GM18951 (cell line): ENCODE data around the gene PDGFD.

Source experiments
- POLR2A ChIP-seq: IDR thresholded peaks from 4 replicates; pipeline ENCODE4 v1.6.1; 2011; ENCODE audit warnings: mild to moderate bottlenecking; ENCODE audit not compliant: insufficient read length, insufficient read depth; ENCODE audit errors: extremely low read depth
- in situ Hi-C: fragments of 300-500 bp; cut with MboI; formaldehyde crosslinking; loops from one replicate; pipeline ENCODE4 v1.12.0; 2022; ENCODE audit warnings: low sequenced_read_pairs, mixed read lengths, inconsistent platforms; ENCODE audit not compliant: unreplicated experiment

Gene PDGFD

DNA sequence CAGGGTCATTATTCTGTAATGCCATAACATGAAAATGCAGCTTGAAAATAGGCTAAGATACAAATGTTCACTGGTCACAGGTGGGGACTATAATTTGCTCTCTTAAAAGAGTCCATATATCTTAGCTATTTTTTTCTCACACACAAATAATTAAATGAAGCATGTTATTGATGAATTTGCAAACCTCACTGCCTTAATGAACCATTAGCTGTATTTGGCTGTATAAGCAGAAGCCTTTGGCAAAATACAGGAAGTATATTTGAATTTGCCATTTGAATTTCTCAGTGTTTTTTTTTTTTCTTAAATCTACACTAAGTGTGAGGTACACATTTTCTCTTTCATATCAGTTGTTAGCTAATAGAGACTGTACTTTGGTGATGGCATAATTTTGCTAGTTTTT lies 88.9 kb downstream of the PDGFD start:
- in situ Hi-C loops: no loop called here
- TF ChIP-seq POLR2A: no peak

DNA sequence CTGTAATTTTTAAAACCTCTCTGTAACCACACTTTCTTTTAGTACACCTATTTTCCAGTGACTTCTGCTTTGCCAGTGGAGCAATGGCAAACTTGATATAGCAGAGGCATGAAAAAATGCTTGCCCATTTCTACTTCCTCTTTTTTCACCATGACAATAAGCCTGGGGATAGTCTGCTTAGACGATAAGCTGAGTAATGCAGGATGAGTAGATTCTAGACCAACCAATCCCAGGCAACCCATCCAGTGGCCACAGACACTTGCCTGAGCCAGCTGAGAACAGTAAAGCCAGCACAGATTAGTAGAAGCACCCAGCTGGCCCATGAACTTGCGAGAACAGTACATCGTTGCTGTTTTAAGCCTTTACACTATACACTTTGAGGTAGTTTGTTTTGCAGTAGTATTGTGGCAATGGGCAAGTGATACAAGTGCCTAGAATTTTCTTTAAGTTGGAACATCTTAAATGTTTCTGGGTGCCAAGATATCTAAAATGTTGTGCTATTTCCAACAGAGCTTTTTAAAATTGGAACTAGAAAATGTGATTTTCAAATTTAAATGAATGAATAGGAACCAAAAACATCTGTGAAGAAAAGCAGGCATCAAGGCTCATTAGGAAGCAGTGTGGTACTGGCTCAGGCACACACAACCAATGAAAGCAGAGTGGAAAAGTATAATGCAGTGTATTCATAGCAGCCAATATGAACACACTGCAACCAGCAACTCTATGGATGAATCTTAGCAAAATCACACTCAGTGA lies 89.8 kb downstream of the PDGFD start:
- in situ Hi-C loops: no loop called here
- TF ChIP-seq POLR2A: no peak

DNA sequence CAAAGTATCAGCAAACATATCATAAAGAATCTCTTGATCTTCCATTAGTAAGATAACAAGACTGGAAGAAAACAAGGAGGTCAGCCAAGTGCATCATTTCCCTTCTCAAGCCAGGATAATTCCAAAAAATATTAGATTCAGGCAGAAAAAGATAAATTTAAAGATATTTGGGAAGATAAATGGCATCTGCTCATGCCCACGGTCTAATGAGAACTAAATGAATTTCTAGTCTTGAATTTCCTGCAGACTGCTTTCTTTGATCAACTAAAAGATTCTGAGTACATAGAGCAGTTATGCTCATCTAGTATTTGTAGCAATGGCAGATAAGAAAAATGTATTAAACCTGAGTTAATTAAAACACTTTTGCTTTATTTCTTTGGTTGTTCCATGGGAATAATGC lies 96.4 kb downstream of the PDGFD start:
- in situ Hi-C loops: no loop called here
- no peak for TF ChIP-seq POLR2A

DNA sequence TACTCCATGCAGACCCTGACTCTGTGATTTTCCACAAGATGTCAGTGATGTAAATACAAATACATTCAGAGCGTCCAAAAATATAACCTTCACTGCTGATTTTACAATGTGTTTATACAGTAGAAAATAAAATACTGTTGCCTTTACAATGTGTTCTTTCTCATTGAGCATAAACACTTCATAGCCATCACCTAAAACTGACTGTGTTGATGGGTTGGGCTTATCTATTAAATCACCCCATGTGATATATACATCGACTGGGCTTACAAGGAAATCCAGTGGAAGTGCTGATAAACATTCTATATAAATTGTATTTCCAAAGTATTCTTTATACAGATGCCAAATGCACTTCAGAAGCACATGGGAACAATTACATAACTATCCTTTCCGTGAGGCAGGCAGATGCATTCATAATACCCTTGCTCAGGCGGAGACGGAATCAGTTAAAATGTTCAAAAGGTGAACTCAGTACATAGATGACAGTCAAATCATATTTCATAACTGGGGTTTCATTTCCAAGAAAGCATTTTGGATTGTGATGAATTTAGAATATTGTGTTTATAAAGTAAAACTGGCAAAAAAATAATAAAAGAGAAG lies 99.8 kb downstream of the PDGFD start:
- TF ChIP-seq POLR2A: no peak
- in situ Hi-C loops: no loop called here

DNA sequence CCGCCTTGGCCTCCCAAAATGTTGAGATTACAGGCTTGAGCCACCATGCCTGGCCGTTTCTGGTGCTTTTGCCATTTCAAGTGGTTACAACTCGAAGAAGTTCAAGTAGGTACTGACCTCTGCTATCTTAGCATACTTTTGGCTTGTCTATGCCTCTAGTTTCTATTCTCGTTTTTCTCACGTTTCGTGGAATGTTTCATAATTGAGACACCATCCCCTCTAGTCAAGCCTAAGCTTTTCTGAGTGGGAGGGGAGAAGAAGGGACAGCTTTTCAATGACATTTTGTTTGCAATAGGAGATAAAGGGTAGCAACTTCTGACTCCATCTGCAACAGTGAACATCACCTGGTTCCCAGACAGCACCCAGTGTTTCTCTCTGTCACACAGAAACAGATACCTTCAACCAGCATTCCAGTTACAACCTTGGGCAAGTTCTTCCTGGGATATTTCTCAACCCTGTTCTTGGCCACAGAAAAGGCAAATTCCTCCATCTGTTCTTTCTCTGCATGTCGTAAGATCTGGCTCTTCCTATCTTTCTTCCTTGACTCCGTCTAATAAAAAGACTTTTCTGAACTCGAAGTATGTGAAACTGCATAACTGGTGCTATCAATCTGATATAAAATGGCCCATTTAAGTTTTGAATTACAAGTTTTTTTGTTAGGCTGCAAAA lies 102.0 kb downstream of the PDGFD start:
- TF ChIP-seq POLR2A: no peak
- in situ Hi-C loops: no loop called here

DNA sequence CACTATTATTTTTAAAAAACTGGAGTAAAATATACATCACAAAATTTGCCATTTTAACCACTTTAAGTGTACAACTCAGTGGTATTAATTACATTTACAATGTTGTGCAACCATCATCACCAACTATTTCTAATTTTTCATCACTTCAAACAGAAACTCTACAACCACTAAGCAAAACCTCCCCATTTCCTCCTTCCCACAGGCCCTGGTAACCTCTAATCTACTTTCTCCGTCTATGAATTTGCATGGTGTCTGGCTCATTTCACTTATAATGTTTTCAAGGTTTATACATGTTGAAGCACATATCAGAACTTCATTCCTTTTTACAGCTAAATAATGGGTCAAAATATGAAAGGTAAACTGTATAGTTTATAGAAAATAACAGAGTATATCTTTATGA lies 103.1 kb downstream of the PDGFD start:
- no peak for TF ChIP-seq POLR2A
- in situ Hi-C loops: no loop called here

DNA sequence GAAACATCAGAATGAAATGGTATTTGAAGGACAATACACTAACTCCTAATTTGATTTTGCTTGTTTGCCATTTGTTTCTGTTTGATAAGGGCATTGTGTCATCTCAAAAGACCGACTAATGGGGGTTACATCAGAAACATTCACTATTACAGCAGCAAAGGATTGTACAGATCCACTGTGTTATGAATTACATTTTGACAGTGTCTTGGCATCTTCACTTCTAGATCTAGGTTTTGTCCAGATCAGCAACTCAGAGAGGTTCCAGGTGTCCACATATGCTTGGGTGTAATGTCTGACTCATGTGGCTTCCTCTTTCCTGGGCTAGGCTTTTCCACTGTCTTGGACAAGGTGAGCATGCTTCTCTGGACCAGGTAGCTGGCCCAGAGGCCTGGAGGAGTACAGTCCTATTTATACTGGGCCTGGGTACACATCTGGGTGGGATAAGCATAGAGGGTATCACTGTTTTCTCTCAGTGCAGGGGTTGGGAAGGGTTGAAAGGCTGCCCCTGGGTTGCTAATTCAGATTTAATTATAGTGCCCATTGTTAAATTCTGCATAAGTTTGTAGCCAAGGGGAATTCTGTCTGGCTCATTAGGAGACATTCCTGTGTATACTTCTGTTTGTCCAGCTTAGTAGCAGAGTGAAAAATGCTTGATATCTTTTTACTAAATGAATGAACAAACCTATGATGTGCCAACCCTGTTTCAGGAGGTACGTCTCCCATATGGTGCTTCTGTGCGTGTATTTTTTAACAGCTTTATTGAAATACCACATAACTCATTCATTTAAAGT lies 103.7 kb downstream of the PDGFD start:
- no peak for TF ChIP-seq POLR2A
- in situ Hi-C loops: no loop called here

DNA sequence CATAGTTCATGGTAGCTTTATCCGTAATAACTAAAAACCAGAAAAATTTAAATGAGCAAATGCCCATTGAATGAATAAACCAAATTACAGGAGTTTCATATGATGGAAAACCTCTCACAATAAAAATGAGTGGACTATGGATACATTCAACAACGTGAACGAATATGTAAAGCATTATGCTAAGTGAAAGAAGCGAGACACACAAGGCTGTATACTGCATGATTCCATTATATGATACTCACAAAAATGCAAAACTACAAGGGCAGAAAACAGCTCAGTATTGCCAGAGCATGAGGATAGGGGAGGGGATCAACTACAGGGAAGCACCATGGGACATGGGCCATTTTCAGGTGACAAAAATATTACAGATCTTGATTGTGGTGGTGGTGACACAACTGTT lies 105.3 kb downstream of the PDGFD start:
- in situ Hi-C loops: no loop called here
- TF ChIP-seq POLR2A: no peak

DNA sequence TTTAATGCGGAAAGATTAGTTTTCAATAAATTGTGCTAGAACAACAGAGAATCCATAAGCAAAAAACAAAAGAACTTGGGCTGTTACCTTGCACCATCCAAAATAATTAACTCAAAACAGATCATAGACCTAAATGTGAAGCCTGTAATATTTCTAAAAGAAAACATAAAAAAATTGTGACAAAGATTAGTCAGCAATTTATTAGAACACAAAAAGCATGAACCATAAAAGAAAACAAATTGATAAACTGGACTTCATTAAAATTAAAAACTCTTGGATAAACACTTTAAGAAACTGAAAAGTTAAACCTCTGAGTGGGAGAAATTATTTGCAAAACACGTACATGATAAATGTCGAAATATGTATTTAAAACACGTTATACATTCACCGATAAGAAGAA lies 106.0 kb downstream of the PDGFD start:
- no peak for TF ChIP-seq POLR2A
- in situ Hi-C loops: no loop called here

DNA sequence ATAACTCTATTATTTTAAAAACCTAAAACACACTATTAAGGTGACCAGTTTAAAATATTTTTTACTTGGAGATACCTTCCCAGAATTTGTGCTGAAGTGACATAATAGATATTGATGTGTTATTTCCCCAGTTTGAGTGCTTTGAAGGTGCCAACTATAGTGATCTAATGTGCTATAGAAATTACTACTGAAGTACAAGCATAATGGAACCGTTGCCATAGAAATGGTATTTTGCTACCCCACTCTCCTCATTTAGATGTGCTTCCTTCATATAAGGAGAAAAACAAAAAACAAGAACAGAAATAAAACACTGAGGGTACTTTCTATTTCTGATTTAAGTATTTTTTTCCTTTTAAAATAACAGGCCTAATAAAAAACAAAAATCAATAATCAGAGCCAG lies 108.4 kb downstream of the PDGFD start:
- no peak for TF ChIP-seq POLR2A
- in situ Hi-C loops: no loop called here

DNA sequence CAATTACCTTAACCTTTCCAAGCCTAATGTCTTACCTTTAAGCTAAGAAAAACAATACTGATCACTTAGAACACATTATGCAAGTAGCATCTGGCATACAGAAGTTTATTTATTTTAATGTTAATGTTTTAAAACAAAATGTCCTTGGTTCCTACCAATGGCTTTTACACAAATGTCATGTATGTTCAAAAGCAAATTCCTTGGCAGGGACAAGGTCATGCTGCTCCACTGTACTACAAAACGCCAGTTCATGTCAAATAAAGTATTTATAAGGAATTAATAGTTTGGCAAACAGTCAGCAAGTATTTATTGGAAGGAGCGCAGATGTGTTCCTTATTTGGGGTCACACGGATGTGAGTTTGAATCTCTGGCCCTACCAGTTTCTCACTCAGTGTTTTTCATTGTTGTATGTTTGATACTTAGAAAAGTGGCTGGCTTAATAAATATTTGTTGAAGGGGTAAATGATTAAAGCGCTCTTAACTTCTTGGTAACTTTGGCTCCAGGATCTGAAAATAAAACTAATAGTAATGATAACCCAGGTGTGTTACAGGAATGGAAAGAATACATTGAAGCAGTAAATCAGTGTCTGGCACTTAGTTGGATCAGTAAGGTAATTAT lies 108.9 kb downstream of the PDGFD start:
- in situ Hi-C loops: no loop called here
- TF ChIP-seq POLR2A: no peak

DNA sequence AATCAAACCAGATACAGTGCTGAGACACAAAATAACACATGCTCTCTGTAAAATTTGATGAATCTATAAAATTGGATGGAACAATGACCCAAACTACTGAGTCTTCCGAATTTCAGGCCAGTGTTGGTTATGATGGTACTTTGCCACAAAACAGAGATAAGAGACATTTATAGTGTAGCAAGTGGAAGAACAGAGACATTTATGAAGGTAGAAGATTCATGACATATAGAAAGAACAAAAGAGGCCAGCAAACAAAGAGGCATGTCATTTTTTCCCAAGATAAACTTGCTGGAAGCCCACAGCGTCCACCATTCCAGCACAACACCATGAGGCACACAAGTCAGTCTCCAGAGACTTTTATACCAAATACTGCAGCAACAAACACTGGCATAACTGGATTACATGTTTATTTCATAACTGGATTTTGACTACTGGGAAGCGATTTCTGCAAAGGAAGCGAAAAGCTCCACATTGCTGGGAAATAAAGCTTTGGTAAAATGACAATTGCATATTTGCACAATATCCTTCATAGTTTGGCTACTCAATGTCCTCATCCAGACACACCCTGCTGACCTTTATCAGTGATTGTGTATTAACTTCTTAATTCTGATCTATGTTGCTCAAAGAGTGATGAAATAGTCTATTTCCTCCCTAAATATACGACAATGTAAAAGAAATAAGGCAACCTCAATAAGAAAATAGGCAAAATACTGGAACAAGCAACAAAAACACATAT lies 110.0 kb downstream of the PDGFD start:
- in situ Hi-C loops: no loop called here

More for the DNA sequence above, 110.0 kb downstream of the PDGFD start:
- TF ChIP-seq POLR2A: no peak
